Loucy (cell line): ENCODE data around the gene NEK7.

Experiments used
- H2AFZ ChIP-seq: fragments of 200-600 bp; sonication (generic); 2 replicates; pipeline ENCODE4 v1.6.0; 2016; ENCODE audit warnings: antibody characterized with exemption, mild to moderate bottlenecking, low read length, moderate library complexity
- H3F3A ChIP-seq: fragments of 200-600 bp; 2 replicates; pipeline ENCODE4 v1.6.0; 2016; ENCODE audit warnings: antibody characterized with exemption, low read depth, mild to moderate bottlenecking
- H3K27me3 ChIP-seq: fragments of 200-600 bp; sonication (generic); 2 replicates; pipeline ENCODE4 v1.6.1; 2014; ENCODE audit warnings: low read length, mild to moderate bottlenecking; ENCODE audit not compliant: insufficient read depth, poor library complexity, severe bottlenecking
- H3K36me3 ChIP-seq: fragments of 200-600 bp; sonication (generic); 2 replicates; pipeline ENCODE4 v1.6.1; 2016; ENCODE audit warnings: low read length; ENCODE audit not compliant: insufficient read depth
- H3K4me1 ChIP-seq: fragments of 200-600 bp; sonication (generic); 2 replicates; pipeline ENCODE4 v1.5.1; 2014; ENCODE audit warnings: low read length, mild to moderate bottlenecking; ENCODE audit not compliant: insufficient read depth, poor library complexity, severe bottlenecking
- H3K4me2 ChIP-seq: fragments of 200-600 bp; sonication (generic); 2 replicates; pipeline ENCODE4 v1.6.0; 2014; ENCODE audit warnings: antibody characterized with exemption, low read length, low read depth, mild to moderate bottlenecking; ENCODE audit not compliant: poor library complexity, severe bottlenecking
- H3K4me3 ChIP-seq: fragments of 200-600 bp; sonication (generic); 2 replicates; pipeline ENCODE4 v1.5.1; 2014; ENCODE audit warnings: low read length, mild to moderate bottlenecking, mixed read lengths; ENCODE audit not compliant: poor library complexity, severe bottlenecking
- H3K79me2 ChIP-seq: fragments of 200-600 bp; sonication (generic); 2 replicates; pipeline ENCODE4 v1.6.1; 2014; ENCODE audit warnings: low read length; ENCODE audit not compliant: insufficient read depth
- H3K9ac ChIP-seq: fragments of 200-600 bp; sonication (generic); 2 replicates; pipeline ENCODE4 v1.6.0; 2014; ENCODE audit warnings: mild to moderate bottlenecking, low read depth, low read length, moderate library complexity; ENCODE audit not compliant: poor library complexity, severe bottlenecking
- H3K9me2 ChIP-seq: fragments of 200-600 bp; sonication (generic); replicated peaks from 2 replicates; pipeline ENCODE4 v1.6.1; 2016; ENCODE audit warnings: low read depth, low read length, mixed read lengths
- H3K9me3 ChIP-seq: fragments of 200-600 bp; sonication (generic); 2 replicates; pipeline ENCODE4 v1.6.1; 2014; ENCODE audit warnings: mild to moderate bottlenecking, antibody characterized with exemption, low read length, low read depth; ENCODE audit not compliant: insufficient read depth
- H4K20me1 ChIP-seq: fragments of 200-600 bp; sonication (generic); 2 replicates; pipeline ENCODE4 v1.6.0; 2014; ENCODE audit warnings: antibody characterized with exemption, low read length, mild to moderate bottlenecking; ENCODE audit not compliant: insufficient read depth, poor library complexity, severe bottlenecking
- CTCF ChIP-seq: fragments of 200-600 bp; sonication (generic); conservative IDR thresholded peaks from 2 replicates; pipeline ENCODE4 v1.5.1; 2014; ENCODE audit warnings: mild to moderate bottlenecking, antibody characterized with exemption, low read length
- EZH2phosphoT487 ChIP-seq: fragments of 200-600 bp; IDR thresholded peaks from 2 replicates; pipeline ENCODE4 v1.6.1; 2018; ENCODE audit warnings: antibody characterized with exemption, mild to moderate bottlenecking, moderate library complexity, borderline replicate concordance

NEK7 gene

GRCh38 chr1:198123133-198123532 is 33.7 kb upstream of the NEK7 start:
- Histone ChIP-seq H3K4me1 (peaks cover 11% of the 10 kb centered on the region), H3K27me3 (no peaks in the 10 kb centered on the region), H2AFZ (no peak overlapping the region), H3F3A (no peaks in the 10 kb centered on the region), H3K9ac (no peak overlapping the region), H3K4me2 (peak overlapping the region; percentile 3), H3K36me3 (no peaks in the 10 kb centered on the region), H4K20me1 (no peaks in the 10 kb centered on the region), H3K79me2 (no peaks in the 10 kb centered on the region), H3K9me2 (no peaks in the 10 kb centered on the region), H3K4me3 (no peak overlapping the region), H3K9me3 (no peaks in the 10 kb centered on the region)
- no peak for TF ChIP-seq CTCF
- no peak for TF ChIP-seq EZH2phosphoT487

GRCh38 chr1:198124673-198125072 is 32.1 kb upstream of the NEK7 start:
- H2AFZ ChIP-seq, result peak overlapping the region; percentile 5; the same call in 1 of the 2 replicates
- H4K20me1 ChIP-seq, result no peaks in the 10 kb centered on the region
- peaks cover 7% of the 10 kb centered on the region for H3K4me1 ChIP-seq
- H3K9ac ChIP-seq, result no peak overlapping the region
- H3K79me2 ChIP-seq, result no peaks in the 10 kb centered on the region
- no peak for TF ChIP-seq CTCF
- no peak for TF ChIP-seq EZH2phosphoT487
- no peak overlapping the region for H3K4me3 ChIP-seq
- no peak overlapping the region for H3K4me2 ChIP-seq
- H3K9me3 ChIP-seq, result no peaks in the 10 kb centered on the region
- H3F3A ChIP-seq, result no peaks in the 10 kb centered on the region
- H3K36me3 ChIP-seq, result no peaks in the 10 kb centered on the region
- no peaks in the 10 kb centered on the region for H3K27me3 ChIP-seq
- no peaks in the 10 kb centered on the region for H3K9me2 ChIP-seq

- no peaks in the 10 kb centered on the region for H4K20me1 ChIP-seq
- H3K36me3 ChIP-seq, result no peaks in the 10 kb centered on the region
- H3K27me3 ChIP-seq, result no peaks in the 10 kb centered on the region
- H3F3A ChIP-seq, result no peaks in the 10 kb centered on the region
- no peak overlapping the region for H2AFZ ChIP-seq
- H3K9me2 ChIP-seq, result no peaks in the 10 kb centered on the region
- H3K9me3 ChIP-seq, result no peaks in the 10 kb centered on the region
- no peaks in the 10 kb centered on the region for H3K79me2 ChIP-seq
- H3K4me2 ChIP-seq, result no peak overlapping the region
- no peak overlapping the region for H3K4me3 ChIP-seq
- peaks cover 7% of the 10 kb centered on the region for H3K4me1 ChIP-seq
- TF ChIP-seq CTCF, result no peak
- no peak for TF ChIP-seq EZH2phosphoT487
- no peak overlapping the region for H3K9ac ChIP-seq
These were observed 30.6 kb upstream of the NEK7 start for GRCh38 chr1:198125995-198126735.
